Epithelial cell of esophagus (primary cell): ENCODE results near the gene MS4A3.
"Not testable (repeated sequence)": the region's sequence is repeated elsewhere in the genome, so short reads cannot be mapped to it uniquely, and the experiment has no call there.

Source experiments
- DNase-seq: peaks from one replicate; pipeline ENCODE4 v3.0.0; 2010; ENCODE audit warnings: low read depth
- H3K4me3 ChIP-seq: 2 replicates; pipeline ENCODE4 v1.5.1; 2011; ENCODE audit warnings: mild to moderate bottlenecking, low read length, control low read depth
- TF ChIP-seq, protein P1 (sequence below): IDR thresholded peaks from 2 replicates; pipeline ENCODE4 v1.5.1; 2011; ENCODE audit warnings: low read depth, mild to moderate bottlenecking, low read length, control low read depth, inconsistent platforms; ENCODE audit not compliant: insufficient read depth; ENCODE audit errors: missing control alignments

The MS4A3 gene

DNA sequence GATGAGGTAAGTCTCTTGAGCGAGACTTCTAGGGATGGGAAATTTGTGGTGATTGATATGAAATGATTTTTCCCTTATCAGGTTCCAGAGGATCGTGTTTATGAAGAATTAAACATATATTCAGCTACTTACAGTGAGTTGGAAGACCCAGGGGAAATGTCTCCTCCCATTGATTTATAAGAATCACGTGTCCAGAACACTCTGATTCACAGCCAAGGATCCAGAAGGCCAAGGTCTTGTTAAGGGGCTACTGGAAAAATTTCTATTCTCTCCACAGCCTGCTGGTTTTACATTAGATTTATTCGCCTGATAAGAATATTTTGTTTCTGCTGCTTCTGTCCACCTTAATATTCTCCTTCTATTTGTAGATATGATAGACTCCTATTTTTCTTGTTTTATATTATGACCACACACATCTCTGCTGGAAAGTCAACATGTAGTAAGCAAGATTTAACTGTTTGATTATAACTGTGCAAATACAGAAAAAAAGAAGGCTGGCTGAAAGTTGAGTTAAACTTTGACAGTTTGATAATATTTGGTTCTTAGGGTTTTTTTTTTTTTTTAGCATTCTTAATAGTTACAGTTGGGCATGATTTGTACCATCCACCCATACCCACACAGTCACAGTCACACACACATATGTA is 39.1 kb downstream of the MS4A3 start:
- TF ChIP-seq, protein P1, sequence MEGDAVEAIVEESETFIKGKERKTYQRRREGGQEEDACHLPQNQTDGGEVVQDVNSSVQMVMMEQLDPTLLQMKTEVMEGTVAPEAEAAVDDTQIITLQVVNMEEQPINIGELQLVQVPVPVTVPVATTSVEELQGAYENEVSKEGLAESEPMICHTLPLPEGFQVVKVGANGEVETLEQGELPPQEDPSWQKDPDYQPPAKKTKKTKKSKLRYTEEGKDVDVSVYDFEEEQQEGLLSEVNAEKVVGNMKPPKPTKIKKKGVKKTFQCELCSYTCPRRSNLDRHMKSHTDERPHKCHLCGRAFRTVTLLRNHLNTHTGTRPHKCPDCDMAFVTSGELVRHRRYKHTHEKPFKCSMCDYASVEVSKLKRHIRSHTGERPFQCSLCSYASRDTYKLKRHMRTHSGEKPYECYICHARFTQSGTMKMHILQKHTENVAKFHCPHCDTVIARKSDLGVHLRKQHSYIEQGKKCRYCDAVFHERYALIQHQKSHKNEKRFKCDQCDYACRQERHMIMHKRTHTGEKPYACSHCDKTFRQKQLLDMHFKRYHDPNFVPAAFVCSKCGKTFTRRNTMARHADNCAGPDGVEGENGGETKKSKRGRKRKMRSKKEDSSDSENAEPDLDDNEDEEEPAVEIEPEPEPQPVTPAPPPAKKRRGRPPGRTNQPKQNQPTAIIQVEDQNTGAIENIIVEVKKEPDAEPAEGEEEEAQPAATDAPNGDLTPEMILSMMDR = no peak
- no peak for DNase-seq
- H3K4me3 ChIP-seq = no peak overlapping the region

DNA sequence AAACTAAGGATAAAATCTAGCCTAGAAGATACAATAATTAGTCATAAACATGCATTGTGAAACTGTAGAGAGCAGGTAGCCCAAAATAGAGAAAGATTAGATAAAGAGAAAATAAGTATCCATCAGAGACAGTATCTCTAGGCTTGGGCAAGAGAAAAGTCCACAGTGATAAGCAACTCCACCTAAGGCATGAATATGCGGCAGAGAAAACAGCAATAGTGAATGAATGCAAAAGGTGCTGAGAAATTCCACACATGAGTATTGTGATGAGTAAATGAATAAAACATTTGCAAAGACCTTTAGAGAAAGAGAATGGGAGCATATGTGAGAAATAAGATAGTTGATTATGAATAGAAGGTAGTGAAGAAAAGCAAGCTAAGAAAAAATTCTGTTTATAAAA is 40.7 kb downstream of the MS4A3 start:
- TF ChIP-seq, protein P1 = no peak
- H3K4me3 ChIP-seq = no peak overlapping the region
- no peak for DNase-seq

DNA sequence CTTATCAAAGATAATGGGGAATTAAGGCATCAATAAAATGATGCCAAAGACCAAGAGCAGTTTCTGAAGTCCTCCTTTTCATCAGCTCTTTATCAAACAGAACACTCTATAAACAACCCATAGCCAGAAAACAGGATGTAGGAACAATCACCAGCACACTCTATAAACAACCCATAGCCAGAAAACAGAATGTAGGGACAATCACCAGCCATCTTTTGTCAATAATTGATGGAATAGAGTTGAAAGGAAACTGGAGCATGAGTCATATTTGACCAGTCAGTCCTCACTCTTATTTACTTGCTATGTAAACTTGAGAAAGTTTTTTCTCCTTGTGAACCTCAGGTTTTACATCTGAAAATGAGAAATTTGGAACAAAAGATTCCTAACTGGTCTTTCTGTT is 42.0 kb downstream of the MS4A3 start:
- no peak overlapping the region for H3K4me3 ChIP-seq
- TF ChIP-seq, protein P1 = no peak
- no peak for DNase-seq

DNA sequence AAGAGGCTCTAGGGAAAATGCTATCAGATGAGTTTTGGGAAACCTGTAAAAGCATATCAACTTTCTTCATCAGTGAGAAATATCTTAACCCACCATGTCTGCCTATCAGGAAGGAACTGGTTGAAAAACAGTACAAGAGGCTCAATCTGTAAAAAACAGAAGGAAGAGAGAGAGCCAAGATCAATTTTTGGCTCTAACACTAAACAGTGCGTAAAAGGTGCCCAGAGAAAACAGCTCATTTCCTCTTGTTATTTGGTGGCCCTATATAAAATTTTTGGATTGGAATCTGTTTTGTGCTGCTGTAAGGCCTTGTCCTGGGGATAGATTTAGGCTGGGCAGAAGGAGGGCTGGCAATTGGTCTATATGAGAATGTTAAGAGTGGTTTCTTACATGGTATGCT is 44.1 kb downstream of the MS4A3 start:
- H3K4me3 ChIP-seq = no peak overlapping the region
- no peak for DNase-seq
- TF ChIP-seq, protein P1 = no peak

DNA sequence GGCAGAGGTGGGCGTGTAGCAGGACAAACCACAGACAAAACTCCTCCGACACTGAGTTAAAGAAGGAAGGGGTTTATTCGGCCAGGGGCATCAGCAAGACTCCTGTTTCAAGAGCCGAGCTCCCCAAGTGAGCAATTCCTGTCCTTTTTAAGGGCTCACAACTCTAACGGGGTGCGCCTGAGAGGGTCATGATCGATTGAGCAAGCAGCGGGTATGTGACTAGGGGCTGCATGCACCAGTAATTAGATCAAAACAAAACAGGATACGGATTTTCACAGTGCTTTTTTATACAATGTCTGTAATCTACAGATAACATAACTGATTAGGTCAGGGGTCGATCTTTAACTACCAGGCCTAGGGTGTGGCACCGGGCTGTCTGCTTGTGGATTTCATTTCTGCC is 44.9 kb downstream of the MS4A3 start:
- not testable (repeated sequence) for DNase-seq, H3K4me3 ChIP-seq

DNA sequence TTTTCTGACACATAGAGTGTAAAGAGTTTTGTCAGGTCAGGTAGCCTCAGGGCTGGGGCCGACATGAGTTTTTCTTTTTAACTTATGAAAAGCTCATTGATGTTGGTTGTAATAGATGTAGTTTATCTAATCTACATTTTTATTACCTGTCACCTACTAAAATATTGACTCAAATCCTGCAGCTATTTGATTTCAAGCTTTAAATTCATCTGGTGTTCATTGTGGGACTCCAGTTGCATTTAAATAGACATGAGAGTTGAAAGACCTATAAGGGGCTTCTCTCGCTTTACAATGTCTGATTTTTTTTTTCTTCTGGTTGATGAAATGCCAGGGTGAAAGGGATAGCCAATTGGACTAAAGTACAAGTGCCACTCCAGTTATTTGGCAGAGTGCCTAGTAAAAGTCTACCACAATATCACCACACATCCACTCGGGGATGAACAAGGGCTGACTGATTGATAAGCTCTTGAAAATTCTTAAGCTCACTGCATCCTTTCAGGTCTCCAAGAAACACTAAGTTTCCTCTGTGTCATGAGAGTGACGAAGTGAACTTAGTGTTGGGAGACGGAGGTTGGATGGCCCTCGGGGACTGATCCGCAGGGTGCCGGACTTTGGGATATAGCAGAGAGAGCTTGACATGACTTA is 48.1 kb downstream of the MS4A3 start:
- not testable (repeated sequence) for H3K4me3 ChIP-seq, DNase-seq

DNA sequence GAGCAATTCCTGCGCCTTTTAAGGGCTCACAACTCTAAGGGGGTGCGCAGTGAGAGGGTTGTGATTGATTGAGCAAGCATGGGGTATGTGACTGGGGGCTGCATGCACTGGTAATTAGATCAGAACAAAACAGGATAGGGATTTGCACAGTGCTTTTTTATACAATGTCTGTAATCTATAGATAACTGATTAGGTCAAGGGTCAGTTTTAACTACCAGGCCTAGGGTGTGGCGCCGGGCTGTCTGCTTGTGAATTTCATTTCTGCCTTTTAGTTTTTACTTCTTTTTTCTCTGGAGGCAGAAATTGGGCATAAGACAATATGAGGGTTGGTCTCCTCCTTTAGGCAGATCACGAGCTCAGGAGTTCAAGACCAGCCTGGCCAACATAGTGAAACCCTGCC is 52.2 kb downstream of the MS4A3 start:
- not testable (repeated sequence) for DNase-seq

DNA sequence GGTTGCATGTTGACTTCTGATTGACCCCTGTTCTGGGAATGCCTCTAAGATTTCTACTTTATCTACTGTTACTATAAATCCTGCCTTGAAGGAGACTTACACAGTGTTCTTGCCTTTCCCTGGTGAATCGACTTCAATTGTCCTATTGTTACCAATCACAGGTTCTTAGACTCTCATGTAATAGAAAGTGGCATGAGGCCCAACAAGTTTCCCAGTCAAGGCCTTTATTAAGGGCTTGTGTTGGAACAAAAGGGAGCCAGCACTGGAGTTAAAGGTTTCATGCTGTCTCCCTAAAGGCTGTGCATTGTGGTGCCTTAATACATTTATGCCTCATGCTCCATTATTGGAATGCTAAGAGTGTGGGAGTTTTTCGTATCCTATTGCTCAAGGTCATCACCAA is 55.3 kb downstream of the MS4A3 start:
- DNase-seq = no peak
- H3K4me3 ChIP-seq = no peak overlapping the region
- TF ChIP-seq, protein P1 = no peak

More for the DNA sequence above, 52.2 kb downstream of the MS4A3 start:
- not testable (repeated sequence) for H3K4me3 ChIP-seq
